Lung (tissue), 12 donors: ENCODE data around the gene CHRNG. TPM values are rescaled to one million over a fixed set of nuclear protein-coding genes. Genes with fewer than 3 reads are reported as not detected.

Experiments used
- ATAC-seq: fragments of 200-7000 bp; cut with Tn5 transposase; one replicate; pipeline ENCODE4 v1.9.1; 2020; ENCODE audit warnings: moderate number of reproducible peaks; ENCODE audit not compliant: insufficient read depth, low FRiP score
- DNase-seq, 3 donors: peaks; one replicate each; pipeline ENCODE4 v3.0.0-alpha.2; 2013 to 2017
- H3K27ac ChIP-seq, 2 donors: one replicate each; pipeline ENCODE4 v1.5.1; 2013; ENCODE audit warnings: mild to moderate bottlenecking in 2 of 2, moderate library complexity in 2 of 2, control low read depth in 1 of 2, inconsistent platforms in 1 of 2, low read depth in 1 of 2, low read length in 1 of 2
- H3K27me3 ChIP-seq, 3 donors: one replicate each; pipeline ENCODE4 v1.5.1; 2013; ENCODE audit warnings: low read length in 2 of 3; ENCODE audit not compliant: control insufficient read depth in 3 of 3, insufficient read depth in 3 of 3
- H3K36me3 ChIP-seq, 4 donors: one replicate each; pipeline ENCODE4 v1.5.1; 2013; ENCODE audit warnings: low read length in 4 of 4, mild to moderate bottlenecking in 1 of 4, moderate library complexity in 1 of 4; ENCODE audit not compliant: control insufficient read depth in 4 of 4, insufficient read depth in 4 of 4
- H3K4me1 ChIP-seq, 5 donors: one replicate each; pipeline ENCODE4 v1.5.1; 2013; ENCODE audit warnings: low read length in 5 of 5, mild to moderate bottlenecking in 2 of 5, moderate library complexity in 1 of 5; ENCODE audit not compliant: control insufficient read depth in 5 of 5, insufficient read depth in 5 of 5
- H3K4me3 ChIP-seq: one replicate; pipeline ENCODE4 v1.5.1; 2013; ENCODE audit warnings: mild to moderate bottlenecking, control low read depth, moderate library complexity
- H3K9ac ChIP-seq, 2 donors: one replicate each; pipeline ENCODE4 v1.5.1; 2013; ENCODE audit warnings: low read length in 2 of 2, control low read depth in 1 of 2; ENCODE audit not compliant: insufficient read depth in 1 of 2
- H3K9me3 ChIP-seq, 4 donors: one replicate each; pipeline ENCODE4 v1.5.1; 2013; ENCODE audit warnings: low read length in 3 of 4, mild to moderate bottlenecking in 1 of 4, moderate library complexity in 1 of 4; ENCODE audit not compliant: control insufficient read depth in 4 of 4, insufficient read depth in 3 of 4
- CTCF ChIP-seq: IDR thresholded peaks from 2 replicates; pipeline ENCODE4 v1.5.1; 2012; ENCODE audit warnings: mild to moderate bottlenecking; ENCODE audit errors: control extremely low read depth, extremely low read depth
- WGBS, 2 donors: extraction: QIAGEN DNeasy Blood & Tissue Kit; methylation state at CpG; one replicate each; pipeline ENCODE4 v1.1.7; 2013; 5-methylcytosine and 5-hydroxymethylcytosine counted together
- polyA plus RNA-seq, 2 donors: library from polyadenylated mRNA; stranded (reverse); fragments of 200-250 nt; gene quantifications; one replicate each; pipeline ENCODE4 v1.2.1, GENCODE V29; 2013
- total RNA-seq, 2 donors: library from RNA; depleted of rRNA in 1 of 2; stranded (reverse); fragments of >200 nt in 1 of 2; gene quantifications; one replicate each; pipeline ENCODE4 v1.2.1, GENCODE V29; 2014 to 2021
- donor health status: control.
- donor health status: control.
- donor health status: Bipolar disorder and iron deficiency.
- donor health status: healthy.
- donor health status: DM: yes; HTN: yes; CAD: no.

The CHRNG gene
- total and polyA plus RNA-seq, 4 donors: not detected

DNA sequence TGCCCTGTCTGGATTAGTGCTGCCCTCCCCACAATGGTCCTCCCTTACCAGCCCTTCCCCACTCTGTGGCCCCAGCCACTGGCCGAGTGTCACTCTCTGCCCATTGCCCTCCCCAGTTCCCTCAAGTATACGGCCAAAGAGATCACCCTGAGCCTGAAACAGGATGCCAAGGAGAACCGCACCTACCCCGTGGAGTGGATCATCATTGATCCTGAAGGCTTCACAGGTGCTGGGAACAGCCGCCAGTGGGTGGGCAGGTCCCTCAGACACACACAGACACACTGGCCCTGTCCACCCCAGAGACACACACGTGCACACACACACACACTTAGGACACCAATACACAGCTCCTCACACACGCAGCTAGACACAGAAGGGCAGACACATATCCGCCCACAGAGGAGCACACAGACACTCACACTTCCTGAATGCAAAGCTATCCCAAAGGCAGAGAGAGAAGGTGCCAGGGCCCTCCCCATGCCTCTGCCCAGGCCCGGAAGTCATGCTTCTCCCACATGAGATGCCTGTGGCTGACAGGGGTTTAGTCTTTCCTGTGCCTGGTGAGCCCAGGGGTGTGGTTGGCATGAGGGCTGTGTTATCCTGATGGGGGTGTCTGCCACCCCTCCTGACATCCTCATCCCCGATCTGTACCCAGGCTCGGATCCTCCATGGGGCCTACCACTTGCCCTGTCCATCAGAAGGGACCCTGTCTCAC is 10.6 kb upstream of the CHRNG start:
- H3K27me3 ChIP-seq: peaks cover 6 to 9% (median 9%) of the 10 kb centered on the region in 3 donors
- H3K36me3 ChIP-seq: no peaks in the 10 kb centered on the region
- H3K27ac ChIP-seq: no peak overlapping the region
- DNase-seq (no peak), ATAC-seq (no peak)
- H3K4me3 ChIP-seq: no peak overlapping the region
- H3K9me3 ChIP-seq: no peaks in the 10 kb centered on the region
- 66 to 67% methylated on average over 11 of the region's 11 CpGs for WGBS, 2 donors
- H3K9ac ChIP-seq: no peak overlapping the region
- no peak for TF ChIP-seq CTCF
- H3K4me1 ChIP-seq: peaks cover 0 to 4% (median 1%) of the 10 kb centered on the region in 5 donors

DNA sequence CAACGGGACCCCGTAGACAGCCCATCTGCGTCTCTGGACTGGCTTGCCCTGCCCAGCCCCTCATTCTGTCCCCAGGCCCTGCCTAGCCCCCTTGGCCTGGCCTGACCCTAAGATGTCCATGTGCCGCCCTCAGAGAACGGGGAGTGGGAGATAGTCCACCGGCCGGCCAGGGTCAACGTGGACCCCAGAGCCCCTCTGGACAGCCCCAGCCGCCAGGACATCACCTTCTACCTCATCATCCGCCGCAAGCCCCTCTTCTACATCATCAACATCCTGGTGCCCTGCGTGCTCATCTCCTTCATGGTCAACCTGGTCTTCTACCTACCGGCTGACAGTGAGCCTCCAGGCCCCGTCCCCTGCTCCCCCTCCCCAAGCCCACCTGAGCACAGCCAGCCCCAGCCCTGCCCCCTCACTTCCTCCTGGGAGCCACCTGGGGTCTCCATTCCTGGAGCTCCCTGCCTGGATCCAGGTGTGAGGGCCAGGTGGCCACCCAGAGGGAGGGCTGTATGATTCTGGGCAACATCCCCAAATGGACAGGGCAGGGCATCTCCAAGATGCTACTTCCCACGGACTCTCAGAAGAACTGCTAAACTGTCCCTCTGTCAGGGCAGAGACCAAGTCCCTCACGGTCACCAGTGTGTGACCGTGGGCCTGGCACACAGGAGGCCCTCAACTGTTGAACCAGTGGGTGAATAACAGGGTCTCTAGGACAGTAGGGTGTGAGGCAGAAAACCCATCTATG is 9.5 kb upstream of the CHRNG start:
- DNase-seq (no peak), ATAC-seq (no peak)
- Histone ChIP-seq H3K9me3 (no peaks in the 10 kb centered on the region), H3K27me3 (peaks cover 0 to 5% (median 3%) of the 10 kb centered on the region in 3 donors), H3K4me3 (no peak overlapping the region), H3K27ac (no peak overlapping the region), H3K9ac (no peak overlapping the region), H3K36me3 (no peaks in the 10 kb centered on the region), H3K4me1 (peaks cover 0 to 4% (median 0%) of the 10 kb centered on the region in 5 donors)
- no peak for TF ChIP-seq CTCF
- WGBS, 2 donors: 89 to 94% methylated on average over 17 of the region's 17 CpGs

DNA sequence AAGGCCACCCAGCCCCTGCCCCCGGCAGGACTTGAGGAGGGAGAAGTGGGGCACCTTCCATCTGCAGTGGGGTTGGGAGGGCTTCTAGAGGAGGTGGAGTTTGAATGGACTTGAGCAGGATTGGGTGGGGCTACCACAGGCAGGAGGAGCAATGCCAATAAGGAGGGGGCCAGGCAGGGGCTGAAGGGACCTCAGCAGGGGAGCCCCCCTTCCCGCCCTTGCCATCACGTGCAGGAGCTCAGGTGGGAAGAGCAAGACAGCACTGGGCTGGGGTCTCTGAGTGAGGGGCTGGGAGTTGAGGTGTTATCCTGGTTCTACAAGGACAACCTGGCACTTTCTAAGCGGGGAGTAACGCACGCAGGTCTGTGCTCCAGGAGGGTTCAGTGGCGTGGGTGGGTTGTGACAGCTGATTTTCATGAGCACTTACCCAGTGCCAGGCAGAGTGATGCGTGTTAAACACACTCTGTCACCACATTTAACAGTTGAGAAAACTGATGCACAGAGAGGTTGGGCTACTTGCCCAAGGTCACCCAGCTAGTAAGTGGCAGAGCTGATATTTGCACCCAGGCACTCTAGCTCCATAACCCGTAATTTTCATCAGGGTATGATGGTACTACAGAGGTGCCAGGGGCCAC is 8.7 kb upstream of the CHRNG start:
- 75 to 86% methylated on average over 9 of the region's 9 CpGs for WGBS, 2 donors
- no peak for DNase-seq

More for the DNA sequence above, 8.7 kb upstream of the CHRNG start:
- ATAC-seq: no peak
- Histone ChIP-seq H3K4me1 (no peaks in the 10 kb centered on the region), H3K4me3 (no peak overlapping the region), H3K9me3 (no peaks in the 10 kb centered on the region), H3K9ac (no peak overlapping the region), H3K36me3 (no peaks in the 10 kb centered on the region), H3K27ac (no peak overlapping the region), H3K27me3 (peaks cover 0 to 3% (median 0%) of the 10 kb centered on the region in 3 donors)
- no peak for TF ChIP-seq CTCF
